K562 (cell line): ENCODE measurements around the gene DACT3. TPM values are rescaled to one million over a fixed set of nuclear protein-coding genes. Genes with fewer than 3 reads are reported as not detected.
A peak's percentile ranks its signal among the peaks of the same experiment; 100 is the strongest.

Experiments used
- ASH1L ChIP-seq: fragments of 450-650 bp; IDR thresholded peaks from 2 replicates; pipeline ENCODE4 v1.6.1; 2018; ENCODE audit warnings: borderline replicate concordance, mild to moderate bottlenecking, low read depth; ENCODE audit not compliant: partially characterized antibody
- ATF1 ChIP-seq, 2 experiments: fragments of 450-650 bp in 1 of 2; IDR thresholded peaks; 2 replicates each; pipeline ENCODE4 v1.6.1; 2016; ENCODE audit warnings: missing compliant biosample characterization in 1 of 2, missing genetic modification characterization in 1 of 2
- CREM ChIP-seq: IDR thresholded peaks from 2 replicates; pipeline ENCODE4 v1.6.1; 2014; ENCODE audit warnings: antibody characterized with exemption, low read depth
- ETS2 ChIP-seq: IDR thresholded peaks from 2 replicates; pipeline ENCODE4 v1.6.1; 2016; ENCODE audit warnings: borderline replicate concordance, missing genetic modification characterization, mild to moderate bottlenecking, moderate library complexity, missing compliant biosample characterization; ENCODE audit not compliant: poor library complexity, severe bottlenecking
- ETV1 ChIP-seq: fragments of 450-650 bp; conservative IDR thresholded peaks from 2 replicates; pipeline ENCODE4 v1.6.1; 2016; ENCODE audit warnings: missing genetic modification characterization, control low read depth, low read depth, missing compliant biosample characterization
- EZH2 ChIP-seq: IDR thresholded peaks from 2 replicates; pipeline ENCODE4 v1.6.1; 2012; ENCODE audit warnings: low read depth, mild to moderate bottlenecking, inconsistent platforms, low read length, borderline replicate concordance
- HDAC1 ChIP-seq, 2 experiments: fragments of 450-650 bp; IDR thresholded peaks; 2 replicates each; pipeline ENCODE4 v1.6.1; 2016 to 2017; ENCODE audit warnings: inconsistent platforms in 1 of 2, mild to moderate bottlenecking in 1 of 2, moderate library complexity in 1 of 2
- MAFG ChIP-seq: fragments of 450-650 bp; conservative IDR thresholded peaks from 2 replicates; pipeline ENCODE4 v1.6.1; 2016; ENCODE audit warnings: missing genetic modification characterization, missing compliant biosample characterization
- SMAD1 ChIP-seq: fragments of 150-350 bp; IDR thresholded peaks from 2 replicates; pipeline ENCODE4 v1.6.1; 2014; ENCODE audit warnings: low read length, low read depth; ENCODE audit not compliant: partially characterized antibody
- SMAD2 ChIP-seq: fragments of 150-350 bp; IDR thresholded peaks from 2 replicates; pipeline ENCODE4 v1.6.1; 2014; ENCODE audit warnings: low read depth, mild to moderate bottlenecking, low read length
- SP2 ChIP-seq: IDR thresholded peaks from 2 replicates; pipeline ENCODE4 v1.6.1; 2011; ENCODE audit warnings: mild to moderate bottlenecking, low read depth, low read length, moderate library complexity; ENCODE audit not compliant: poor library complexity, severe bottlenecking; ENCODE audit errors: extremely low read depth
- SRSF7 ChIP-seq: fragments of 200-400 bp; formaldehyde crosslinking; optimal IDR thresholded peaks from 2 replicates; pipeline ENCODE3; 2017; ENCODE audit warnings: mild to moderate bottlenecking, low read depth, low read length
- TEAD4 ChIP-seq, 2 experiments: sonication (generic) in 1 of 2; formaldehyde crosslinking in 1 of 2; IDR thresholded peaks; 2 replicates each; pipeline versions ENCODE4 v1.6.1 to v1.8.0; 2012 to 2022; ENCODE audit warnings: borderline replicate concordance in 1 of 2, inconsistent platforms in 1 of 2, low read length in 1 of 2, mild to moderate bottlenecking in 1 of 2, missing genetic modification reagents in 1 of 2
- TGIF2 ChIP-seq: sonication (generic); formaldehyde crosslinking; IDR thresholded peaks from 2 replicates; pipeline ENCODE4 v1.8.1; 2022; ENCODE audit warnings: mild to moderate bottlenecking, missing genetic modification reagents, moderate library complexity
- TRIM24 ChIP-seq, 2 experiments: fragments of 450-650 bp; IDR thresholded peaks; 2 replicates each; pipeline ENCODE4 v1.6.1; 2016
- polyA plus RNA-seq, 8 experiments: library from polyadenylated mRNA; depleted of rRNA in 4 of 8; stranded (reverse) in 5 of 8; unstranded in 3 of 8; fragments of >200 nt; fragmentation: Nextera tagmentation in 2 of 8; fragmentation: Illumina TruSeq in 1 of 8; extraction: Ambion mirVana in 2 of 8; extraction: Trizol in 1 of 8; gene quantifications; 2 replicates each; pipeline versions ENCODE4 v1.2.1 to v1.2.3, GENCODE V29; 2011 to 2014; ENCODE audit warnings: inconsistent platforms in 1 of 8, missing spikeins in 1 of 8
- total RNA-seq, 7 experiments: library from RNA; depleted of rRNA in 6 of 7; stranded (reverse); fragments of >200 nt in 6 of 7; fragmentation: Illumina TruSeq in 2 of 7; extraction: Trizol in 2 of 7; gene quantifications; 2 replicates each; pipeline versions ENCODE4 v1.2.1 to v1.2.3, GENCODE V29; 2011 to 2021; ENCODE audit warnings: low replicate concordance in 1 of 7
- TF ChIP-seq, protein P1 (sequence below): sonication (generic); formaldehyde crosslinking; IDR thresholded peaks from 2 replicates; pipeline ENCODE4 v1.8.0; 2022; ENCODE audit warnings: missing genetic modification reagents, mild to moderate bottlenecking, borderline replicate concordance
- TF ChIP-seq, protein P2 (sequence below): sonication (generic); formaldehyde crosslinking; IDR thresholded peaks from 2 replicates; pipeline ENCODE4 v1.8.0; 2023; ENCODE audit warnings: missing genetic modification reagents, mild to moderate bottlenecking, borderline replicate concordance
- TF ChIP-seq, protein P3 (sequence below): fragments of 250-450 bp; sonication (Bioruptor Pico); IDR thresholded peaks from 2 replicates; pipeline ENCODE4 v1.8.0; 2021; ENCODE audit warnings: mild to moderate bottlenecking, moderate library complexity

Gene DACT3
- total and polyA plus RNA-seq, 9 of the 15 experiments (the other 6 are each of a cell fraction or from before 2014, with no cell fraction given): 0.67 to 6.5 (median 3.5) TPM

DNA sequence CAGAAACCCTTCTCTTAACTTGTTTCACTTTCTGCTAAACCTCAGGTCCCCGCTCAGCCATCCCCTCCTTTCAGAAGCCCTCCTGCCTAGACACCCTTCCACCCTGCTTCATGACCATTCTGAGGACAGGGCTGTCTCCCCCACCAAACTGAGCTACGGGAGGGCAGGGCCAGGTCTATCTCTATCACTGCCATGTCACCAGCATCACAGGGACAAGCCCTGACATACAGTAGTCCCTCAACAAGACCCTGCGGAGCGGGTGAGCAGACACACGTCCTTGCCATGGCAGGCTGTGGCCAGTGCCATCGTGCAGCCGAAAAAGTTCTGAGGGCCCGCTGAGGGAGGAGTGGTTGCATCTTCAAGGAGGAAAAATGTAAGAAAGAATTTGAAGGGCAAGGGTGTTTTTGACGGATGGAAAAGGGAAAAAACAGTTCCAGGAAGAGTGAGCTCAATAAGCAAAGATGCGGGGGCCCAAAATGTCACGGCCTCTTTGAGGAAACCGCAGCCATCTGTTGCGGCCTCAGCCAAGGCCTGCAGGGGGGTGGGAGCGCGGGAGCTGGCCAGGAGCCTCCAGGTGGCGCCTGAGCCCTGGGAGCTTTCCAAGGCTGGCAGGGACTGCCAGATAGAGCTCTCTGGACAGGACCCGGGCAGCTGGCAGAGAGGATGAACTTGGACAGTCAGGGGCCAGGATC, 44.2 kb downstream of the DACT3 start (continued):
- TF ChIP-seq, protein P1, sequence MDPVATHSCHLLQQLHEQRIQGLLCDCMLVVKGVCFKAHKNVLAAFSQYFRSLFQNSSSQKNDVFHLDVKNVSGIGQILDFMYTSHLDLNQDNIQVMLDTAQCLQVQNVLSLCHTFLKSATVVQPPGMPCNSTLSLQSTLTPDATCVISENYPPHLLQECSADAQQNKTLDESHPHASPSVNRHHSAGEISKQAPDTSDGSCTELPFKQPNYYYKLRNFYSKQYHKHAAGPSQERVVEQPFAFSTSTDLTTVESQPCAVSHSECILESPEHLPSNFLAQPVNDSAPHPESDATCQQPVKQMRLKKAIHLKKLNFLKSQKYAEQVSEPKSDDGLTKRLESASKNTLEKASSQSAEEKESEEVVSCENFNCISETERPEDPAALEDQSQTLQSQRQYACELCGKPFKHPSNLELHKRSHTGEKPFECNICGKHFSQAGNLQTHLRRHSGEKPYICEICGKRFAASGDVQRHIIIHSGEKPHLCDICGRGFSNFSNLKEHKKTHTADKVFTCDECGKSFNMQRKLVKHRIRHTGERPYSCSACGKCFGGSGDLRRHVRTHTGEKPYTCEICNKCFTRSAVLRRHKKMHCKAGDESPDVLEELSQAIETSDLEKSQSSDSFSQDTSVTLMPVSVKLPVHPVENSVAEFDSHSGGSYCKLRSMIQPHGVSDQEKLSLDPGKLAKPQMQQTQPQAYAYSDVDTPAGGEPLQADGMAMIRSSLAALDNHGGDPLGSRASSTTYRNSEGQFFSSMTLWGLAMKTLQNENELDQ: no peak
- TF ChIP-seq ASH1L (no peak), ETV1 (tag) (no peak), MAFG (tag) (no peak), SMAD1 (no peak), TGIF2 (no peak), SMAD2 (no peak), SP2 (no peak), SRSF7 (no peak), CREM (no peak; the same call in 1 of the 2 replicates), TRIM24 (IDR thresholded peaks at IDR 0.05) (no peak), TEAD4 (IDR thresholded peaks at IDR 0.05; ENCODE audit: low read length) (peak; percentile 65; the same call in 1 of the 2 replicates), TEAD4 (CRISPR knock-in tag; IDR thresholded peaks at IDR 0.05; ENCODE audit: borderline replicate concordance) (no peak), ETS2 (tag) (no peak), EZH2 (no peak), ATF1 (CRISPR knock-in tag; IDR thresholded peaks at IDR 0.05) (no peak), ATF1 (tag; IDR thresholded peaks at IDR 0.05) (no peak), HDAC1 (IDR thresholded peaks at IDR 0.05) (no peak)
- TF ChIP-seq, protein P2, sequence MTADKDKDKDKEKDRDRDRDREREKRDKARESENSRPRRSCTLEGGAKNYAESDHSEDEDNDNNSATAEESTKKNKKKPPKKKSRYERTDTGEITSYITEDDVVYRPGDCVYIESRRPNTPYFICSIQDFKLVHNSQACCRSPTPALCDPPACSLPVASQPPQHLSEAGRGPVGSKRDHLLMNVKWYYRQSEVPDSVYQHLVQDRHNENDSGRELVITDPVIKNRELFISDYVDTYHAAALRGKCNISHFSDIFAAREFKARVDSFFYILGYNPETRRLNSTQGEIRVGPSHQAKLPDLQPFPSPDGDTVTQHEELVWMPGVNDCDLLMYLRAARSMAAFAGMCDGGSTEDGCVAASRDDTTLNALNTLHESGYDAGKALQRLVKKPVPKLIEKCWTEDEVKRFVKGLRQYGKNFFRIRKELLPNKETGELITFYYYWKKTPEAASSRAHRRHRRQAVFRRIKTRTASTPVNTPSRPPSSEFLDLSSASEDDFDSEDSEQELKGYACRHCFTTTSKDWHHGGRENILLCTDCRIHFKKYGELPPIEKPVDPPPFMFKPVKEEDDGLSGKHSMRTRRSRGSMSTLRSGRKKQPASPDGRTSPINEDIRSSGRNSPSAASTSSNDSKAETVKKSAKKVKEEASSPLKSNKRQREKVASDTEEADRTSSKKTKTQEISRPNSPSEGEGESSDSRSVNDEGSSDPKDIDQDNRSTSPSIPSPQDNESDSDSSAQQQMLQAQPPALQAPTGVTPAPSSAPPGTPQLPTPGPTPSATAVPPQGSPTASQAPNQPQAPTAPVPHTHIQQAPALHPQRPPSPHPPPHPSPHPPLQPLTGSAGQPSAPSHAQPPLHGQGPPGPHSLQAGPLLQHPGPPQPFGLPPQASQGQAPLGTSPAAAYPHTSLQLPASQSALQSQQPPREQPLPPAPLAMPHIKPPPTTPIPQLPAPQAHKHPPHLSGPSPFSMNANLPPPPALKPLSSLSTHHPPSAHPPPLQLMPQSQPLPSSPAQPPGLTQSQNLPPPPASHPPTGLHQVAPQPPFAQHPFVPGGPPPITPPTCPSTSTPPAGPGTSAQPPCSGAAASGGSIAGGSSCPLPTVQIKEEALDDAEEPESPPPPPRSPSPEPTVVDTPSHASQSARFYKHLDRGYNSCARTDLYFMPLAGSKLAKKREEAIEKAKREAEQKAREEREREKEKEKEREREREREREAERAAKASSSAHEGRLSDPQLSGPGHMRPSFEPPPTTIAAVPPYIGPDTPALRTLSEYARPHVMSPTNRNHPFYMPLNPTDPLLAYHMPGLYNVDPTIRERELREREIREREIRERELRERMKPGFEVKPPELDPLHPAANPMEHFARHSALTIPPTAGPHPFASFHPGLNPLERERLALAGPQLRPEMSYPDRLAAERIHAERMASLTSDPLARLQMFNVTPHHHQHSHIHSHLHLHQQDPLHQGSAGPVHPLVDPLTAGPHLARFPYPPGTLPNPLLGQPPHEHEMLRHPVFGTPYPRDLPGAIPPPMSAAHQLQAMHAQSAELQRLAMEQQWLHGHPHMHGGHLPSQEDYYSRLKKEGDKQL (CRISPR knock-in tag): no peak
- TF ChIP-seq, protein P3, sequence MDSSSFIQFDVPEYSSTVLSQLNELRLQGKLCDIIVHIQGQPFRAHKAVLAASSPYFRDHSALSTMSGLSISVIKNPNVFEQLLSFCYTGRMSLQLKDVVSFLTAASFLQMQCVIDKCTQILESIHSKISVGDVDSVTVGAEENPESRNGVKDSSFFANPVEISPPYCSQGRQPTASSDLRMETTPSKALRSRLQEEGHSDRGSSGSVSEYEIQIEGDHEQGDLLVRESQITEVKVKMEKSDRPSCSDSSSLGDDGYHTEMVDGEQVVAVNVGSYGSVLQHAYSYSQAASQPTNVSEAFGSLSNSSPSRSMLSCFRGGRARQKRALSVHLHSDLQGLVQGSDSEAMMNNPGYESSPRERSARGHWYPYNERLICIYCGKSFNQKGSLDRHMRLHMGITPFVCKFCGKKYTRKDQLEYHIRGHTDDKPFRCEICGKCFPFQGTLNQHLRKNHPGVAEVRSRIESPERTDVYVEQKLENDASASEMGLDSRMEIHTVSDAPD: no peak
